Transverse colon (tissue), 3 donors: ENCODE data around the gene HEG1.

Source experiments
- CTCF ChIP-seq, 5 experiments: fragments of 200-600 bp in 3 of 5; fragments of 450-650 bp in 2 of 5; sonication (generic) in 3 of 5; IDR thresholded peaks; 1 replicate in 2 of 5; 2 replicates in 3 of 5; pipeline ENCODE4 v1.5.1; 2016 to 2017; ENCODE audit warnings: antibody characterized with exemption in 5 of 5, inconsistent platforms in 3 of 5, mild to moderate bottlenecking in 2 of 5, moderate library complexity in 1 of 5
- EP300 ChIP-seq: sonication (generic); formaldehyde crosslinking; IDR thresholded peaks from one replicate; pipeline ENCODE4 v1.6.1; 2017; ENCODE audit warnings: antibody characterized with exemption, low read depth
- POLR2A ChIP-seq: fragments of 450-650 bp; IDR thresholded peaks from one replicate; pipeline ENCODE4 v1.6.1; 2016; ENCODE audit warnings: antibody characterized with exemption, mild to moderate bottlenecking, moderate library complexity

- TF ChIP-seq CTCF (IDR thresholded peaks at IDR 0.05) = no peak
- no peak for TF ChIP-seq POLR2A
- TF ChIP-seq EP300 = no peak
Observed at GRCh38 chr3:125033135-125033534, 22.7 kb downstream of the HEG1 start.
